GM21786 (cell line): ENCODE data around the gene FBN3.

Experiments
- ATAC-seq: cut with Tn5 transposase; IDR thresholded peaks from one replicate; pipeline ENCODE4 v1.9.1; 2021; ENCODE audit not compliant: unreplicated experiment

FBN3 gene

GRCh38 chr19:8094336-8094735 lies 55.1 kb downstream of the FBN3 start:
- ATAC-seq: no peak

GRCh38 chr19:8093740-8094139 lies 55.7 kb downstream of the FBN3 start:
- ATAC-seq: no peak

GRCh38 chr19:8090950-8091349 lies 58.4 kb downstream of the FBN3 start:
- no peak for ATAC-seq

GRCh38 chr19:8089664-8090601 lies 59.5 kb downstream of the FBN3 start:
- no peak for ATAC-seq

GRCh38 chr19:8088752-8089663 lies 60.4 kb downstream of the FBN3 start:
- ATAC-seq: no peak

GRCh38 chr19:8087876-8088275 lies 61.5 kb downstream of the FBN3 start:
- no peak for ATAC-seq

- ATAC-seq: no peak
These were observed 62.5 kb downstream of the FBN3 start for GRCh38 chr19:8086849-8087248.

- ATAC-seq: no peak
These were observed 63.6 kb downstream of the FBN3 start for GRCh38 chr19:8085598-8086408.

GRCh38 chr19:8084152-8084551 lies 65.2 kb downstream of the FBN3 start:
- ATAC-seq: no peak

GRCh38 chr19:8083141-8083540 lies 66.3 kb downstream of the FBN3 start:
- ATAC-seq: no peak

GRCh38 chr19:8081569-8082550 lies 67.5 kb downstream of the FBN3 start:
- no peak for ATAC-seq

GRCh38 chr19:8080832-8081231 lies 68.6 kb downstream of the FBN3 start:
- ATAC-seq: no peak

- no peak for ATAC-seq
These were observed 69.4 kb downstream of the FBN3 start for GRCh38 chr19:8079988-8080387.

GRCh38 chr19:8075158-8076074 lies 74.0 kb downstream of the FBN3 start:
- no peak for ATAC-seq

- ATAC-seq: no peak
These were observed 74.9 kb downstream of the FBN3 start for GRCh38 chr19:8074501-8074900.

- ATAC-seq: no peak
These were observed 77.5 kb downstream of the FBN3 start for GRCh38 chr19:8071912-8072311.

- ATAC-seq: no peak
These were observed 80.1 kb downstream of the FBN3 start for GRCh38 chr19:8069096-8069973.

GRCh38 chr19:8065875-8066261 lies 83.5 kb downstream of the FBN3 start:
- no peak for ATAC-seq
